ENCODE results near the gene P2RX2.

DNA sequence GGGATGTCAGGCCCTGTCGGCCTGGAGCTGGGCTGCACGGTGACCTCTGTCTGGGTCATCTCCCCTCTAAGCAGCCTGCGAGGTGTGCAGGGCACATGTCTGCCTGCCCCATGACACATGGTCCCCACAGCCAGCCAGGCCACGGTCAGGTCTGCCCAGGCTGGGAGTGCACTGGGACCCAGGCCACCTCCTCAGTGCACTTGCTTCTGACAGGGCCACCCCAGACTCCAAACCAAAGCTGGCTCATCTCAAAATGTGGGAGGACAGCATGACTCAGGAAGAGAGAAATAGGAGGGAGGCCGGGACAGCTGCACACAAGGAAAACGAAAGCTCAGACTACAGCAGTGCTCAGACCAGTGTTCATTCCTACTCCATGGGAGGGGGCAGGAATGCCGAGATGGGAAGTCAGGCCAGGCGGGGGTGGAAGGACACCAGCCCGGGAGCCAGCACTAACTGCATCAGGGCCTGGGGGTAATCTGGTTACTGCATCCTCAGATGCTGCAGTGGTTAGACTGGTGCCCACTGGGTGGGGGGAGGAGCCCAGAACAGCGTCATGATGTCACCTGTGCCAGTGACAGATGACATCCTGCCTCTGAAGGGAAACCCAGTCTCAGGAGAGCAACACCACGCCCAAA lies 4.0 kb downstream of the P2RX2 start:
- TF ChIP-seq, protein P1, sequence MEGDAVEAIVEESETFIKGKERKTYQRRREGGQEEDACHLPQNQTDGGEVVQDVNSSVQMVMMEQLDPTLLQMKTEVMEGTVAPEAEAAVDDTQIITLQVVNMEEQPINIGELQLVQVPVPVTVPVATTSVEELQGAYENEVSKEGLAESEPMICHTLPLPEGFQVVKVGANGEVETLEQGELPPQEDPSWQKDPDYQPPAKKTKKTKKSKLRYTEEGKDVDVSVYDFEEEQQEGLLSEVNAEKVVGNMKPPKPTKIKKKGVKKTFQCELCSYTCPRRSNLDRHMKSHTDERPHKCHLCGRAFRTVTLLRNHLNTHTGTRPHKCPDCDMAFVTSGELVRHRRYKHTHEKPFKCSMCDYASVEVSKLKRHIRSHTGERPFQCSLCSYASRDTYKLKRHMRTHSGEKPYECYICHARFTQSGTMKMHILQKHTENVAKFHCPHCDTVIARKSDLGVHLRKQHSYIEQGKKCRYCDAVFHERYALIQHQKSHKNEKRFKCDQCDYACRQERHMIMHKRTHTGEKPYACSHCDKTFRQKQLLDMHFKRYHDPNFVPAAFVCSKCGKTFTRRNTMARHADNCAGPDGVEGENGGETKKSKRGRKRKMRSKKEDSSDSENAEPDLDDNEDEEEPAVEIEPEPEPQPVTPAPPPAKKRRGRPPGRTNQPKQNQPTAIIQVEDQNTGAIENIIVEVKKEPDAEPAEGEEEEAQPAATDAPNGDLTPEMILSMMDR (IDR thresholded peaks at IDR 0.05): no peak
- no peak for TF ChIP-seq EZH2phosphoT487 (IDR thresholded peaks at IDR 0.05)

All from neural progenitor cell (in vitro differentiated cells).